ENCODE measurements around the gene ZFAND6. TPM values are rescaled to one million over a fixed set of nuclear protein-coding genes. Genes with fewer than 3 reads are reported as not detected.

Gene ZFAND6
- total and polyA plus RNA-seq, 10 of the 15 experiments (the other 5 are each of a cell fraction or from before 2014, with no cell fraction given): 78.9 to 179 (median 135) TPM

DNA sequence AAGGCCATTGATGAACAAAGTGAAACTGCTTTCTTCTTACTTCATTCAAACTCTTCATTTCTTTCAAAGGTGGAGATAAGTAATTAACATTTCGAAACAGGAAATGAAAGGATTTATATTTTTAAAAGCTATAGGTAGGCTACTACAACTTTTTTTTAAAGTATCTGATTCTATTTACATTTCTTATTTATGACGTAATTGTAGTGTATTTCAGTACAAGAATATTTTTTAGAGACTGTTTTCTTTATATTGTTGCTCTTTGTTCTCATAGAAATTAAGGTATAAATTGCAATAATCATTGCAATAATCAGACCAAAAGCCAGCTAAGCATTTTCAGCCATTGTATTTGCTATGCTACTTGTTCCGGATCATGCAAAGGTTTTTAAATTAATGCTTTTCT lies 13.7 kb downstream of the ZFAND6 start:
- FAIRE-seq (no peak), DNase-seq (ENCODE audit: low read depth, low spot score) (no peak), ATAC-seq (no peak)
- Histone ChIP-seq H3K27ac (ENCODE audit: control insufficient read depth, insufficient read depth) (no peak overlapping the region), H3K36me3 (ENCODE audit: control insufficient read depth in 2 of 2, insufficient read depth in 2 of 2, low read length in 1 of 2) (no peaks in the 10 kb centered on the region; a peak in 1 of 4 replicates), H3K79me2 (ENCODE audit: control insufficient read depth, insufficient read depth, low read length) (peaks cover 93% of the 10 kb centered on the region), H3K4me3 (no peak overlapping the region), H3K27me3 (replicated peaks in 1 of 2; ENCODE audit: control insufficient read depth in 2 of 2, insufficient read depth in 2 of 2, low read length in 1 of 2) (no peaks in the 10 kb centered on the region), H3K9me3 (replicated peaks; ENCODE audit: control insufficient read depth, insufficient read depth, low read length) (no peaks in the 10 kb centered on the region), H3K4me1 (ENCODE audit: control insufficient read depth, insufficient read depth, low read length) (peaks cover 13% of the 10 kb centered on the region; the same call in 1 of the 2 replicates), H4K20me1 (ENCODE audit: control insufficient read depth, insufficient read depth) (no peaks in the 10 kb centered on the region), H3K4me2 (ENCODE audit: control insufficient read depth, insufficient read depth) (peak overlapping the region; percentile 82), H2AFZ (ENCODE audit: control insufficient read depth, low read depth, low read length) (no peak overlapping the region), H3K9ac (ENCODE audit: control insufficient read depth, insufficient read depth, low read length) (no peak overlapping the region)
- peak; percentile 97 for TF ChIP-seq ATF7 (IDR thresholded peaks at IDR 0.05; ENCODE audit: low read depth)
- TF ChIP-seq ZNF274 (IDR thresholded peaks at IDR 0.05; ENCODE audit: insufficient read depth, insufficient read length): no peak
- ChIA-PET SMC1A (ENCODE audit: uncharacterized antibody, unreplicated experiment) (interaction anchor here (0.6 to 4.8 kb wide), 11 partner anchors 8 to 62 kb away, joined by 3 to 27 read pairs (median 4); no protein-coding TSS in a partner anchor), RAD21 (ENCODE audit: unreplicated experiment) (interaction anchor here (3.5 to 5.8 kb wide), 2 partner anchors 12 to 56 kb away, joined by 12 to 59 read pairs; partner anchors contain the start of gene ZFAND6), POLR2A (no interaction called here), CTCF (interaction anchor here (1.6 to 5.9 kb wide), 2 partner anchors 12 to 17 kb away, joined by 4 to 47 read pairs; partner anchors contain the start of gene ZFAND6)
- in situ Hi-C loops (cut with MboI) (no loop called here), intact Hi-C loops (cut with micrococcal nuclease; ENCODE audit: unreplicated experiment) (no loop called here)
- WGBS (ENCODE audit: insufficient coverage, insufficient replicate concordance, low lambda C conversion rate, missing lambda C conversion rate): 16% methylated on average over 3 of the region's 3 CpGs
- no TSS peak for BruUV-seq (replicated peaks)

DNA sequence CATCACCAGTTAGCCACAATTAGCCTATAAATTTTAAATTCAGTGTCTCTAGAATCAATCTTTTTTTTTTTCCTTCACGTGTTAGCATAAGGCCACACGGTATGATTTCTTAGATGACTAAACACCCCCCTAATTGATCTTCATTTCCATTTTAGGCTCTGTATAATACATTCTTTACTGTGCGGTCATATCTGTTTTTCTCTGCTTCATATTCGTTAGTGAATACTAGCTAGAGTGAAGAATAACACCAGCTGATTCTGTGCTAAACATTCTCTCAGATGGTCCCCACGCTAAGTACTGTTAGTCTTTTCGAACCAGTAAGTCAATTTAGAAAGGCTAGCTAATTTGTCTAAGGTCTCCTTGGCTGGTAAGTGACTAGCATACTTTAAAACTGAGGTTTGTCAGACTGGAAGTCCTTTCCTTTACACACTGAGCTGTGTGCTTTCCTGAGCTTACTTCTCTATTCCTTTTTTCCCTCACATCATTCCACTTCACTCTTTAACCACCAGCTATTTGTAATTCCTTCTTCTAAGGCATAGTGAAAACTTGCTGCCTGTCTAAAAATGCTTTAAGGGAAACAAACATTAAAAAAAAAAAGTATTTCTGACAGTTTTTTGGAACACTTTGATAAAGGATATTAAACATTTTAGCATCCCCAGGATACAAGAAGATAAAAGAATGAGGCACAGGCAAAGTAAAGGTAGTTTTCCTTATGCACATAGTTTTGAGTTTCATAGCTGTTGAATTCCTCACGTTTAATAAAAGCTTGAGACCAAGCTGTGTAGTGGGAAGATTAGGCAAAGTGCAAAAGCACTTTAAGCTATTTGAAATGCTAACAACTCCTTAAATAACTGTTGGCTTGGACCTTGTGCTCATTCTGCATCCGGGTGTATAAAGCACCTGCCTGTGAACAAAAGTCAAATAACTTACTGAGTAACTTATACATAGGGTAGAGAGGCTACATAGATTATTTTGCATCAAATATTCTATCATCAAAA lies 17.1 kb downstream of the ZFAND6 start:
- Histone ChIP-seq H3K9me3 (replicated peaks; ENCODE audit: control insufficient read depth, insufficient read depth, low read length) (no peaks in the 10 kb centered on the region), H3K36me3 (ENCODE audit: control insufficient read depth in 2 of 2, insufficient read depth in 2 of 2, low read length in 1 of 2) (peaks cover 0 to 3% of the 10 kb centered on the region in 2 experiments; a peak in 1 of 4 replicates), H2AFZ (ENCODE audit: control insufficient read depth, low read depth, low read length) (no peak overlapping the region), H3K4me2 (ENCODE audit: control insufficient read depth, insufficient read depth) (no peak overlapping the region), H3K79me2 (ENCODE audit: control insufficient read depth, insufficient read depth, low read length) (peaks cover 80% of the 10 kb centered on the region), H3K27ac (ENCODE audit: control insufficient read depth, insufficient read depth) (no peak overlapping the region), H3K4me3 (no peak overlapping the region), H3K9ac (ENCODE audit: control insufficient read depth, insufficient read depth, low read length) (no peak overlapping the region), H3K27me3 (replicated peaks in 1 of 2; ENCODE audit: control insufficient read depth in 2 of 2, insufficient read depth in 2 of 2, low read length in 1 of 2) (no peaks in the 10 kb centered on the region), H3K4me1 (ENCODE audit: control insufficient read depth, insufficient read depth, low read length) (0 out of 2 replicates have a peak, but pooled peaks cover 10% of the 10 kb centered on the region), H4K20me1 (ENCODE audit: control insufficient read depth, insufficient read depth) (no peaks in the 10 kb centered on the region)
- ChIA-PET SMC1A (ENCODE audit: uncharacterized antibody, unreplicated experiment) (interaction anchor here (0.6 to 2.1 kb wide), 9 partner anchors 8 to 95 kb away, joined by 3 to 12 read pairs (median 4); no protein-coding TSS in a partner anchor), RAD21 (ENCODE audit: unreplicated experiment) (interaction anchor here (0.6 kb wide), 1 partner anchor 57 kb away, joined by 4 read pairs; no protein-coding TSS in a partner anchor), POLR2A (interaction anchor here (1.5 to 1.9 kb wide), 2 partner anchors 10 to 60 kb away, joined by 3 to 4 read pairs; no protein-coding TSS in a partner anchor), CTCF (interaction anchor here (0.8 to 1.5 kb wide), 7 partner anchors 11 to 22 kb away, joined by 3 to 6 read pairs (median 4); no protein-coding TSS in a partner anchor)
- FAIRE-seq (no peak), DNase-seq (ENCODE audit: low read depth, low spot score) (no peak), ATAC-seq (no peak)
- 66% methylated on average over 8 of the region's 8 CpGs for WGBS (ENCODE audit: insufficient coverage, insufficient replicate concordance, low lambda C conversion rate, missing lambda C conversion rate)
- intact Hi-C loops (cut with micrococcal nuclease; ENCODE audit: unreplicated experiment) (no loop called here), in situ Hi-C loops (cut with MboI) (no loop called here)
- BruUV-seq (replicated peaks): no TSS peak
- TF ChIP-seq MTA2 (IDR thresholded peaks at IDR 0.05; ENCODE audit: low read depth) (no peak), STAT1 (conservative IDR thresholded peaks at IDR 0.05) (no peak), BCLAF1 (IDR thresholded peaks at IDR 0.05) (no peak), NRF1 (conservative IDR thresholded peaks at IDR 0.05; ENCODE audit: low read depth, low read length) (no peak), GABPA (IDR thresholded peaks at IDR 0.05; ENCODE audit: low read depth) (no peak), TARDBP (IDR thresholded peaks at IDR 0.05; ENCODE audit: borderline replicate concordance) (no peak), NFYB (IDR thresholded peaks at IDR 0.05; ENCODE audit: insufficient read depth, low read depth, low read length) (no peak)
- TF ChIP-seq, protein P1, sequence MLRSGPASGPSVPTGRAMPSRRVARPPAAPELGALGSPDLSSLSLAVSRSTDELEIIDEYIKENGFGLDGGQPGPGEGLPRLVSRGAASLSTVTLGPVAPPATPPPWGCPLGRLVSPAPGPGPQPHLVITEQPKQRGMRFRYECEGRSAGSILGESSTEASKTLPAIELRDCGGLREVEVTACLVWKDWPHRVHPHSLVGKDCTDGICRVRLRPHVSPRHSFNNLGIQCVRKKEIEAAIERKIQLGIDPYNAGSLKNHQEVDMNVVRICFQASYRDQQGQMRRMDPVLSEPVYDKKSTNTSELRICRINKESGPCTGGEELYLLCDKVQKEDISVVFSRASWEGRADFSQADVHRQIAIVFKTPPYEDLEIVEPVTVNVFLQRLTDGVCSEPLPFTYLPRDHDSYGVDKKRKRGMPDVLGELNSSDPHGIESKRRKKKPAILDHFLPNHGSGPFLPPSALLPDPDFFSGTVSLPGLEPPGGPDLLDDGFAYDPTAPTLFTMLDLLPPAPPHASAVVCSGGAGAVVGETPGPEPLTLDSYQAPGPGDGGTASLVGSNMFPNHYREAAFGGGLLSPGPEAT (IDR thresholded peaks at IDR 0.05; ENCODE audit: low read depth): no peak

Measured in GM12878 (cell line).